GM19328 (cell line): ENCODE results near the gene ZNF608.

Source experiments
- ATAC-seq: cut with Tn5 transposase; IDR thresholded peaks from one replicate; pipeline ENCODE4 v1.9.1; 2021; ENCODE audit warnings: mild to moderate bottlenecking, moderate library complexity; ENCODE audit not compliant: unreplicated experiment

The ZNF608 gene, protein sequence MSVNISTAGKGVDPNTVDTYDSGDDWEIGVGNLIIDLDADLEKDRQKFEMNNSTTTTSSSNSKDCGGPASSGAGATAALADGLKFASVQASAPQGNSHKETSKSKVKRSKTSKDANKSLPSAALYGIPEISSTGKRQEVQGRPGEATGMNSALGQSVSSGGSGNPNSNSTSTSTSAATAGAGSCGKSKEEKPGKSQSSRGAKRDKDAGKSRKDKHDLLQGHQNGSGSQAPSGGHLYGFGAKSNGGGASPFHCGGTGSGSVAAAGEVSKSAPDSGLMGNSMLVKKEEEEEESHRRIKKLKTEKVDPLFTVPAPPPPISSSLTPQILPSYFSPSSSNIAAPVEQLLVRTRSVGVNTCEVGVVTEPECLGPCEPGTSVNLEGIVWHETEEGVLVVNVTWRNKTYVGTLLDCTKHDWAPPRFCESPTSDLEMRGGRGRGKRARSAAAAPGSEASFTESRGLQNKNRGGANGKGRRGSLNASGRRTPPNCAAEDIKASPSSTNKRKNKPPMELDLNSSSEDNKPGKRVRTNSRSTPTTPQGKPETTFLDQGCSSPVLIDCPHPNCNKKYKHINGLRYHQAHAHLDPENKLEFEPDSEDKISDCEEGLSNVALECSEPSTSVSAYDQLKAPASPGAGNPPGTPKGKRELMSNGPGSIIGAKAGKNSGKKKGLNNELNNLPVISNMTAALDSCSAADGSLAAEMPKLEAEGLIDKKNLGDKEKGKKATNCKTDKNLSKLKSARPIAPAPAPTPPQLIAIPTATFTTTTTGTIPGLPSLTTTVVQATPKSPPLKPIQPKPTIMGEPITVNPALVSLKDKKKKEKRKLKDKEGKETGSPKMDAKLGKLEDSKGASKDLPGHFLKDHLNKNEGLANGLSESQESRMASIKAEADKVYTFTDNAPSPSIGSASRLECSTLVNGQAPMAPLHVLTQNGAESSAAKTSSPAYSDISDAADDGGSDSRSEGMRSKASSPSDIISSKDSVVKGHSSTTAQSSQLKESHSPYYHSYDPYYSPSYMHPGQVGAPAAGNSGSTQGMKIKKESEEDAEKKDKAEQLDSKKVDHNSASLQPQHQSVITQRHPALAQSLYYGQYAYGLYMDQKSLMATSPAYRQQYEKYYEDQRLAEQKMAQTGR (N-terminal part only)

DNA sequence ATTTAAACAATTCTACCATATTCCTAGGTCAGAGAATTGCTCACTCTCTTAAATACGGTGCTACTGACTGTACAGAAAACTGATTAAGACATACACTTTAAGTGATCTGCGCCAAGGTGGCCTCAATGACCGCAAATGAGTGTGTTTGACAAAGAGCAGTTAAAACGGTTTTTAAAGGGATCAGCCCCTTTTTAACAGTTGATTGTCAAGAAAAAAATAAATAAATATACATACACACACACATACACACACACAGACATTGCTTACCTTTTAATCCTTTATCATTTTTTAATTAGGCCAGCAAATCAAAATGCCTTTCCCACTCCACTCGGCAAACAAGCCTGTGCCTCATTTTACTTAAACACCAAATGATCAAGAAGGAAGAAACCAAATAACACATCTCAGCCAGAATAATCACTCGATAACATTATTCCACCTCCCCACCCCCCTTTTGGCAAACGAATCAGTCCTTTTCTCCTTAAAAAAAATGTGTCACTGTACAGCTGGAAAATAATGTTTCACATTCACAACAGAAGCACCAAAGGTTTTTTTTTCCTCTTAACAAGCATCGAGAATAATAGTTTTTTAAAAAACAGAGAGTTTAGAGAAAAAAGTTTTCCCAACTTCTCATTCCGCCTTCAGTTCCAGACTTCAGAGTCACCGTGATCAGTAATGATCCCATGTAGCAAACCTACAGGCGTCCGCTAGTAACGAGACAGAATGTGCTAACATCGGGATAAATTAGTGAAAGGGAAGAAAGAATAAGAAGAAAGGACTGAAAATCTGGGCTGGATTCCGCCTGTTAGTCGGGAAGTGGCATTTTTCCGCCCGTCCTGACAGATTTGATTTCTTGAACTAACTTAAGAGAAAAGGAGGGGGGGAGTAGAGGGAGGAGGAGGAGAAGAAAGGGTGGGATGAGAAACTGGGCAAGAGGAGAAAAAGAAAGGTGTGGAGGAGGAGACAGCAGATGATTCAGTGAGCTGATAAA is at the start of gene ZNF608:
TSS of gene ZNF608 (minus strand) at position 712 of the 988 bp plus-strand sequence. CDS start 1,650 bp downstream, outside the sequence.
- no peak for ATAC-seq

DNA sequence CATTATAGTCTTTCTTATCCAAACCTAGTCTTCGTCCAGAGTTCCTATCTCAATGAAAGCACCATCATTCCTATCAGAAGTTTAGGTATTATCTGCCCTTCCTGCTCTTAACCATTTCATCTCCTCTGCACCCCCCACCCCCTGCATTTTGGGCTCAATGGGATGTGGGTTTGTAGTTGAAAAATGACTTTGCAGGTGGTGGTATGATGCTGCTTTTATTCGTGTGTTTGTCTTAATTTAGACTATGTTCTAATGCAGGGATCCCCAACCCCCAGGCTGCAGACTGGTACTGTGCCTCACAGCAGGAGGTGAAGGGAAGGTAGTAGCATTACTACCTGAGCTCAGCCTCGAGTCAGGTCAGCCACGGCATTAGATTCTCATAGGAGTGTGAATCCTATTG is 49.4 kb upstream of the ZNF608 start:
- no peak for ATAC-seq

DNA sequence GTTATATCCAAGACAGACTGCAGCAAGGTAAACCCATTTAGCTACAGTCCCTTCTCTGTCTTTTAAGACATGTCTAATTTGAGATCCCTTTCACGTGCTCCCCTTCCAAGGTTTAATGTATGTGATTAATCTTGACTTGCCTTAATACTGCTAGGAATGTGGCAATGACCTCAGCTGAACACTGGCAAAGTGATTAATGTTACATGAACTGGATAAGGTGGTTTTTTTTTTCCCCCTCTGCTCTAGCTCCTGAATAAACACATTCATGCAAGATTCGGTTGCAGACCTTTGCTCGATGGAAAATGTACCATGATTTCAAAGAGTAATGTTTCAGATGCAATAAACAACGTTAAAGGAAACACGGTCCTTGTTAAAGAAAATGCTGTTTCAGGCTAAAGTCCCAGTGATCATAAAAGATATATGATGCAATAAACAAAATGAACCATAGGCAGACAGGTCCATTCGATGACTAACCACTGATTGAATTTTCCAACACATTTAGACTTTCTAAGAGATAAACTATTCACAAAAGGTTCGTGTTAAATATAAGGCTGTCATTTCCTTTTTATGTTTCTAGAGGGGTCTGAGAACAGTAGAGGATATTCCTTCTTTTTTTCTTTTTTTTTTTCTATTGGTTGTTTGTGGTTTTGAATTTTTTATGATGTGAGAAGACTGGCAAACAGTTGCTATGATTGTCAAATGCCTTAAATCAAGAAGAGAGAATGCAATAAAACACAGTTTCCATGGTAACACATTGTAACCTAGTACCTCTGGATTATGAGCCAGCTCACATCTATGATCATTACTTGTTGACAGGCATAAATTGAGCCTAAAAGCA is 44.7 kb upstream of the ZNF608 start:
- no peak for ATAC-seq

GRCh38 chr5:124790301-124790894 is 44.0 kb upstream of the ZNF608 start:
- no peak for ATAC-seq

DNA sequence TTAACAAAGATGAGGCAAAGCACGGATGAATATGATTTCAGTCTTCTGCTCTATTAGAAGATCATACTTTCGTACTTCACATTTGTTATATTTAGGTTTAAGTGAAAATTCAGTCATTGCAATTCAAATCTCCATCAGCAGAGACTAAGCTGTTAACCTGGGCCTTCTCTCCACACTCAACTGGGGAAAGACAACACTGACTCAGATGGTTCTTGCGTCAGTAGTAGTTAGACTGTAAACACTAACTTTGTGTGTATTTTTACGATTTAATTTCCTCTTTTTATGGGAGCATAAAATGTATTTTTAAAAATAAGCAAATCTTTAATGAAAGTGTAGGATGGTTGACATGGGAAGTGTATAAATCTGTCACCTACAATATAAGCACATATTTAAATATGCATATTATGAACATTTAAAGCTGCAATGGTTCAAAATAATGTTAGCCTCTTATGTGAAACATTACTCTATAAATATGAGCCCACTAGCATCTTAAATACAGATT is 42.7 kb upstream of the ZNF608 start:
- ATAC-seq = no peak

GRCh38 chr5:124783794-124784193 is 37.4 kb upstream of the ZNF608 start:
- ATAC-seq = no peak

DNA sequence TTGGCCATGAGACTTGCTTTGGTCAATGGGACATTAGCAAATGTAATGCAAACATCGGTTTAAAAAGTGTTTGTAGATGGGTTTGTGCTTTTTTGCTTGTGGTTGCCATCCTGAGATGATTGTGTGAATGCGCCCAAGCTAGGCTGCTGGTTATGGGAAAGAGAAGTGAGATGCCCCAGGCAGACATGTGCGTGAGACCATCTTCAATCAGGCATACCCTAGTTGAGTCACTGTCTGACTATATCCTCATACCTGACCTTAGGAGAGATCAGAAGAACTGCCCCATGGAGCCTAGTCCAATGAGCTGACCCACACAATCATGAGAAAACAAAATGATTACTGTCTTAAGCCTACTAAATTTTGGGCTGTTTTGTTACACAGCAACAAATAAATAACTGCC is 36.8 kb upstream of the ZNF608 start:
- no peak for ATAC-seq

- no peak for ATAC-seq
Observed at GRCh38 chr5:124782262-124782661, 35.8 kb upstream of the ZNF608 start.

DNA sequence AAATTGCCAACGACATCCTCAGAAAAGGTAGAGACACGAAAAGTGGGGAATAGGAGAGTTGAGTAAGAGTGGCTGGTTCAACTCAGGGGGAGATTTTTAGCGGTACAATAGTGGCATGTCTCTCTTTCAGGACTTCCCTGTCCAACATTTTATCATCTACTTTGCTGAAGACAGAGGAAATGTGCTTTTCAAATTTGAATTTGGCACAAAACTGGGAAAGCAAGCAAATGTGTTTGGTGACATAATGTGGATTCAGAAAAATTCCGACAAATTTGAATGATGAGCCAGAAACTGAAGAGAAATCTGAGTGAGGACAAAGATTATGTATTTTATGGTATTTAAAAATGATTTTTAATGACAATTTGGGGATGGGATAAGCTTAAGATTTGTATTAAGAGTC is 33.6 kb upstream of the ZNF608 start:
- no peak for ATAC-seq

DNA sequence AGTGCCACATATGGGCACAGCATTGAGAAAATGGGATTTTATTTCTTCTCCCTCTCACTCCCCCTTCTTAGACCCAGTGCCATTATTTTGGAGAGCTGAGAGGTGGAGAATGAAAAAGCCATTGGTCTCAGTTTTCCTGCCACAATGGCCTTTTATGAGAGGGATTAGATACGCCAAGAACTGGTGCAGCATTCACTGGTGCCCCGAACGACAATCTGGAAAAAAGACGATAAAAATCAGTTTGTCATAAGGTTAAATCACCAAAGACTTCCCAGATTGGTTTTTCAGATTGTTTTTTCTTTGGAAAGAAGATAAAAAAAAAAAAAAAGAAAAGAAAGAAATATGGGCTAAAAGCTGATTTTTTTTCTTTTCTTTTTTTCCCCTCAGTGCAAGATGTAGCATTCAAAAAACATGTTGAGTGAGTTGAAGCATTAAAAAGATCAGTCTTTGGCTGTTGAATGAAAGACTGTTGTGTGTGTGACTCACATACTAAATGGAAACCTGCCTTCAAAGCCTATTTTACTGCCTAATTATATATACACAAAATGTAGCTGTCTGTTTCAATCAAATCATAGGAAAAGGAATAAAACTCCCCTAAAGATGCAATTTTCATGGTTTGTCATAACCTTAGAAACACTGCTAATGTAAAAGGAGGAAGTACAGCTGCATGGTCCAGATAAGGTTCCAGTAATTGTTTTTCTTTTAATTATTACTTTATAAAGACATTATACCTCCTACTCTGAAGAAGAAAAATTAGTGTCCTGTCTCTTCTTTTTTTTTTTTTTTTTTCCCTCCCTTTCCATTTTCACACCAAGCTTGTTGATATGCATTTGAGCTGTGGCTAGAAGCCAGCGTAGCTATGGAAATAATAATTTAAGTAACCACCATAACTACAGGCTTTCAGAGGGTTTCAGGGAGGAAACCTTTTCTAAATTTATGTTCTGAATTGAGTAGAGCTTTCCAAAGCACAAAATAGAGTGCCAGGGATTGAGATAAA is 27.2 kb upstream of the ZNF608 start:
- ATAC-seq = no peak

DNA sequence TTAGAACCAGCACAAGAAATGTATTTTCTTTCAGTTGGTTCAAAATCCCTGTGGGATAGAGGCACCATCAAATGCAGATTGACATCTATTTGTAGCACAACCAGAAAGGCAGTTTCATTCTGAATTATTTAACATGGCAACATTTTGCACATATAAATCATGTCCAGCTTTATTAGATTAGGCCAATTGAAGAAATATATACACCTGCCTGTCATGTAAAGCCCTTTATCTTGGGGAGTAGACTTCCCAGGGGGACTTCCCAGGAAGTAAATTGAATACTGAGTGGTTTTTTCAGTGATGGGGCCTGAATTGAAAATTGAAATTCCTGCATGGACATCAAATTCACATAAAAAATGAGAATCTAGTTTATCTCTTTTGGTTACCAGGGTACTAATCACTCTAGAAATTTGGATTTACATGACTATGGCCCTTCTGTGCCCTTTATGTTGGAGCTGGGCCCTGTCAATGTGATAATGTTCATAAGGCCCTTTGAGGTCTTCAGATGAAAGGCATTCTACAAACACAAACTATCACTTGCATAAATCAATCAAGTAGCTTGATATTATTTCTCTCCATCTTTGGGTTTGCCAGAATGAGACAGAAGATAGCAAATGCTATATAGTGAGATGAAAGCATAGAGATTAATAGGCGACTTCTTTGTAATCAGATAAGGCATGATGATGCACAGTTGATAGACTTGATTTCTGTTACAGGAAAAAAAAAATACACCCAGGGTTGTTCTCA is 26.2 kb upstream of the ZNF608 start:
- no peak for ATAC-seq

GRCh38 chr5:124771761-124772160 is 25.3 kb upstream of the ZNF608 start:
- ATAC-seq = no peak

GRCh38 chr5:124764992-124765611 is 18.7 kb upstream of the ZNF608 start:
- ATAC-seq = no peak

GRCh38 chr5:124764585-124764984 is 18.1 kb upstream of the ZNF608 start:
- no peak for ATAC-seq

- no peak for ATAC-seq
Observed at GRCh38 chr5:124761010-124761409, 14.6 kb upstream of the ZNF608 start.

- ATAC-seq = no peak
Observed at GRCh38 chr5:124760608-124761007, 14.2 kb upstream of the ZNF608 start.
